ENCODE measurements around the gene TENT4A. TPM values are rescaled to one million over a fixed set of nuclear protein-coding genes. Genes with fewer than 3 reads are reported as not detected.

Gene TENT4A
- total and polyA plus RNA-seq, 10 of the 15 experiments (the other 5 are each of a cell fraction or from before 2014, with no cell fraction given) = 1.4 to 30.6 (median 12.5) TPM

DNA sequence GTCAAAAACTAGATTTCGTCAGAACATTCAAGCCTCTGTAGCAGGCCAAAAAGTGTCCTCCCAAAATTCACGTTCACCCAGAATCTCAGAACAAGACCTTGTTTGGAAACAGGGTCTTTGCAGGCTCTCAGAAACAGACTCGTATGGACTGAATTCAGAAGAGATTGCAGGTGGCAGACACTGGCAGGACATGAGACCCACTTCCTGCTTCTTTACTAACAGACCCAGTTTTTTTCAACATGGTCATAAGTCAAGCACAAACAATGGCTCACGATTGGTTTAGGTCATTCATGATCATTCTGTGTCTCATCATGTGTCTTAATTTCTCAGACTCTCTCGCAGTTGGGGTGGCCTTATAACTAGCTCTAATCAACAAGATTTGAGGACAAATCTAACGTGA lies 5.4 kb upstream of the TENT4A start:
- in situ Hi-C loops (cut with MboI) = no loop called here
- Histone ChIP-seq H3K9me3 (replicated peaks; ENCODE audit: control insufficient read depth, insufficient read depth, low read length) (no peaks in the 10 kb centered on the region), H3K4me1 (ENCODE audit: control insufficient read depth, insufficient read depth, low read length) (peaks cover 26% of the 10 kb centered on the region), H3K4me2 (ENCODE audit: control insufficient read depth, insufficient read depth) (no peak overlapping the region), H3K79me2 (ENCODE audit: control insufficient read depth, insufficient read depth, low read length) (no peaks in the 10 kb centered on the region), H3K4me3 (no peak overlapping the region), H3K36me3 (ENCODE audit: control insufficient read depth in 2 of 2, insufficient read depth in 2 of 2, low read length in 1 of 2) (no peaks in the 10 kb centered on the region), H3K27ac (ENCODE audit: control insufficient read depth, insufficient read depth) (no peak overlapping the region), H2AFZ (ENCODE audit: control insufficient read depth, low read depth, low read length) (no peak overlapping the region), H3K9ac (ENCODE audit: control insufficient read depth, insufficient read depth, low read length) (no peak overlapping the region), H4K20me1 (ENCODE audit: control insufficient read depth, insufficient read depth) (no peaks in the 10 kb centered on the region), H3K27me3 (replicated peaks in 1 of 2; ENCODE audit: control insufficient read depth in 2 of 2, insufficient read depth in 2 of 2, low read length in 1 of 2) (no peaks in the 10 kb centered on the region)
- POLR2A ChIA-PET = interaction anchor here (0.8 to 1.0 kb wide), 2 partner anchors 21 to 68 kb away, joined by 3 to 5 read pairs; no protein-coding TSS in a partner anchor
- SMC1A ChIA-PET (ENCODE audit: uncharacterized antibody, unreplicated experiment) = no interaction called here
- no peak for FAIRE-seq
- 95% methylated on average over 6 of the region's 6 CpGs for WGBS (ENCODE audit: insufficient coverage, insufficient replicate concordance, low lambda C conversion rate, missing lambda C conversion rate)
- no peak for DNase-seq (ENCODE audit: low read depth, low spot score)
- ATAC-seq = no peak
- no TSS peak for BruUV-seq (replicated peaks)
- RAD21 ChIA-PET (ENCODE audit: unreplicated experiment) = interaction anchor here (2.0 kb wide), 1 partner anchor 29 kb away, joined by 6 read pairs; no protein-coding TSS in a partner anchor
- TF ChIP-seq, protein P1, sequence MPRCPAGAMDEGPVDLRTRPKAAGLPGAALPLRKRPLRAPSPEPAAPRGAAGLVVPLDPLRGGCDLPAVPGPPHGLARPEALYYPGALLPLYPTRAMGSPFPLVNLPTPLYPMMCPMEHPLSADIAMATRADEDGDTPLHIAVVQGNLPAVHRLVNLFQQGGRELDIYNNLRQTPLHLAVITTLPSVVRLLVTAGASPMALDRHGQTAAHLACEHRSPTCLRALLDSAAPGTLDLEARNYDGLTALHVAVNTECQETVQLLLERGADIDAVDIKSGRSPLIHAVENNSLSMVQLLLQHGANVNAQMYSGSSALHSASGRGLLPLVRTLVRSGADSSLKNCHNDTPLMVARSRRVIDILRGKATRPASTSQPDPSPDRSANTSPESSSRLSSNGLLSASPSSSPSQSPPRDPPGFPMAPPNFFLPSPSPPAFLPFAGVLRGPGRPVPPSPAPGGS (IDR thresholded peaks at IDR 0.05; ENCODE audit: borderline replicate concordance, insufficient read depth, low read depth, low read length, poor library complexity, severe bottlenecking) = peak; percentile 52
- TF ChIP-seq PBX3 (IDR thresholded peaks at IDR 0.05; ENCODE audit: insufficient replicate concordance, low read depth, low read length) (peak; percentile 11), ASH2L (IDR thresholded peaks at IDR 0.05; ENCODE audit: borderline replicate concordance, low read depth) (no peak)
- intact Hi-C loops (cut with micrococcal nuclease; ENCODE audit: unreplicated experiment) = no loop called here
- CTCF ChIA-PET = no interaction called here
